K562 (cell line): Measurements from ENCODE around the gene COL8A2. TPM values are rescaled to one million over a fixed set of nuclear protein-coding genes. Genes with fewer than 3 reads are reported as not detected.
A peak's percentile ranks its signal among the peaks of the same experiment; 100 is the strongest.

ENCODE experiments used
- CUX1 ChIP-seq: fragments of 200-800 bp; sonication (Bioruptor generic); IDR thresholded peaks from 2 replicates; pipeline ENCODE4 v1.6.1; 2016; ENCODE audit warnings: missing genetic modification characterization, missing compliant biosample characterization
- NCOA4 ChIP-seq: fragments of 450-650 bp; IDR thresholded peaks from 2 replicates; pipeline ENCODE4 v1.6.1; 2018; ENCODE audit warnings: mild to moderate bottlenecking; ENCODE audit not compliant: partially characterized antibody
- RFX7 ChIP-seq: fragments of 250-450 bp; sonication (Bioruptor Pico); IDR thresholded peaks from 2 replicates; pipeline ENCODE4 v1.5.1; 2021; ENCODE audit warnings: mild to moderate bottlenecking
- SMARCA5 ChIP-seq: fragments of 450-650 bp; IDR thresholded peaks from 2 replicates; pipeline ENCODE4 v1.6.1; 2016
- SRSF3 ChIP-seq: fragments of 200-400 bp; formaldehyde crosslinking; IDR thresholded peaks from 2 replicates; pipeline ENCODE4 v1.6.1; 2016; ENCODE audit warnings: mild to moderate bottlenecking, low read length, moderate library complexity; ENCODE audit not compliant: insufficient read depth
- TEAD4 ChIP-seq, 2 experiments: sonication (generic) in 1 of 2; formaldehyde crosslinking in 1 of 2; IDR thresholded peaks; 2 replicates each; pipeline versions ENCODE4 v1.6.1 to v1.8.0; 2012 to 2022; ENCODE audit warnings: borderline replicate concordance in 1 of 2, inconsistent platforms in 1 of 2, low read length in 1 of 2, mild to moderate bottlenecking in 1 of 2, missing genetic modification reagents in 1 of 2
- ZBED1 ChIP-seq: IDR thresholded peaks from 2 replicates; pipeline ENCODE4 v1.6.1; 2014
- ZEB2 ChIP-seq: fragments of 450-650 bp; IDR thresholded peaks from 2 replicates; pipeline ENCODE4 v1.6.1; 2016
- ZNF431 ChIP-seq: sonication (generic); formaldehyde crosslinking; IDR thresholded peaks from 2 replicates; pipeline ENCODE4 v1.8.0; 2022; ENCODE audit warnings: mild to moderate bottlenecking, missing genetic modification reagents
- ZNF639 ChIP-seq, 2 experiments: fragments of 200-800 bp in 1 of 2; sonication (Bioruptor generic) in 1 of 2; sonication (generic) in 1 of 2; formaldehyde crosslinking in 1 of 2; IDR thresholded peaks in 1 of 2; conservative IDR thresholded peaks in 1 of 2; 2 replicates each; pipeline versions ENCODE4 v1.5.0 to v1.6.1; 2016 to 2020; ENCODE audit warnings: missing compliant biosample characterization in 1 of 2, missing genetic modification characterization in 1 of 2, missing genetic modification reagents in 1 of 2
- ZNF644 ChIP-seq: fragments of 200-800 bp; sonication (Bioruptor generic); IDR thresholded peaks from 2 replicates; pipeline ENCODE4 v1.6.1; 2016; ENCODE audit warnings: low read depth, missing genetic modification characterization, missing compliant biosample characterization
- polyA plus RNA-seq, 8 experiments: library from polyadenylated mRNA; depleted of rRNA in 4 of 8; stranded (reverse) in 5 of 8; unstranded in 3 of 8; fragments of >200 nt; fragmentation: Nextera tagmentation in 2 of 8; fragmentation: Illumina TruSeq in 1 of 8; extraction: Ambion mirVana in 2 of 8; extraction: Trizol in 1 of 8; gene quantifications; 2 replicates each; pipeline versions ENCODE4 v1.2.1 to v1.2.3, GENCODE V29; 2011 to 2014; ENCODE audit warnings: inconsistent platforms in 1 of 8, missing spikeins in 1 of 8
- total RNA-seq, 7 experiments: library from RNA; depleted of rRNA in 6 of 7; stranded (reverse); fragments of >200 nt in 6 of 7; fragmentation: Illumina TruSeq in 2 of 7; extraction: Trizol in 2 of 7; gene quantifications; 2 replicates each; pipeline versions ENCODE4 v1.2.1 to v1.2.3, GENCODE V29; 2011 to 2021; ENCODE audit warnings: low replicate concordance in 1 of 7
- TF ChIP-seq, protein P1 (sequence below): sonication (generic); formaldehyde crosslinking; IDR thresholded peaks from 2 replicates; pipeline ENCODE4 v1.9.0; 2022; ENCODE audit warnings: mild to moderate bottlenecking, missing genetic modification reagents
- TF ChIP-seq, protein P2 (sequence below), 3 experiments: fragments of 200-800 bp in 1 of 3; sonication (Bioruptor generic) in 1 of 3; sonication (generic) in 1 of 3; formaldehyde crosslinking in 1 of 3; IDR thresholded peaks; 2 replicates each; pipeline versions ENCODE4 v1.6.1 to v1.8.0; 2016 to 2022; ENCODE audit warnings: mild to moderate bottlenecking in 2 of 3, missing compliant biosample characterization in 2 of 3, missing genetic modification characterization in 2 of 3, missing genetic modification reagents in 1 of 3

The COL8A2 gene
- total and polyA plus RNA-seq, 9 of the 15 experiments (the other 6 are each of a cell fraction or from before 2014, with no cell fraction given): 0.03 to 0.14 (median 0.04) TPM; not detected in 5

- TF ChIP-seq CUX1 (CRISPR knock-in tag) (no peak), ZNF644 (no peak), ZNF431 (CRISPR knock-in tag) (peak; percentile 82; the same call in 1 of the 2 replicates), SRSF3 (no peak), TEAD4 (IDR thresholded peaks at IDR 0.05; ENCODE audit: low read length) (peak; percentile 51; the same call in 1 of the 2 replicates), TEAD4 (CRISPR knock-in tag; IDR thresholded peaks at IDR 0.05; ENCODE audit: borderline replicate concordance) (no peak), ZBED1 (0 out of 2 replicates have a peak, but pooled peaks have one; percentile 37), ZEB2 (no peak), SMARCA5 (no peak), NCOA4 (no peak), ZNF639 (CRISPR knock-in tag; conservative IDR thresholded peaks at IDR 0.05 in 1 of 2, IDR thresholded peaks at IDR 0.05 in 1 of 2) (peak in 1 of 2 experiments; percentile 56; a peak in 1 of 4 replicates), RFX7 (no peak)
- TF ChIP-seq, protein P1, sequence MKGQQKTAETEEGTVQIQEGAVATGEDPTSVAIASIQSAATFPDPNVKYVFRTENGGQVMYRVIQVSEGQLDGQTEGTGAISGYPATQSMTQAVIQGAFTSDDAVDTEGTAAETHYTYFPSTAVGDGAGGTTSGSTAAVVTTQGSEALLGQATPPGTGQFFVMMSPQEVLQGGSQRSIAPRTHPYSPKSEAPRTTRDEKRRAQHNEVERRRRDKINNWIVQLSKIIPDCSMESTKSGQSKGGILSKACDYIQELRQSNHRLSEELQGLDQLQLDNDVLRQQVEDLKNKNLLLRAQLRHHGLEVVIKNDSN (CRISPR knock-in tag): peak; percentile 54; the same call in 1 of the 2 replicates
- TF ChIP-seq, protein P2, sequence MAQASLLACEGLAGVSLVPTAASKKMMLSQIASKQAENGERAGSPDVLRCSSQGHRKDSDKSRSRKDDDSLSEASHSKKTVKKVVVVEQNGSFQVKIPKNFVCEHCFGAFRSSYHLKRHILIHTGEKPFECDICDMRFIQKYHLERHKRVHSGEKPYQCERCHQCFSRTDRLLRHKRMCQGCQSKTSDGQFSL (CRISPR knock-in tag; IDR thresholded peaks at IDR 0.05): peak; percentile 92
- TF ChIP-seq, protein P2 (tag; IDR thresholded peaks at IDR 0.05): peak in 1 of 2 experiments; percentile 78; a peak in 2 of 4 replicates
Observed at GRCh38 chr1:36088577-36089392, 36.2 kb downstream of the COL8A2 start, which contains the start of gene ADPRS (continued).
